Neural cell (in vitro differentiated cells): ENCODE measurements around the gene CDKAL1.

Source experiments
- CTCF ChIP-seq: fragments of 450-650 bp; IDR thresholded peaks from 2 replicates; pipeline ENCODE4 v1.5.1; 2014; ENCODE audit warnings: antibody characterized with exemption, mild to moderate bottlenecking, moderate library complexity; ENCODE audit not compliant: poor library complexity, severe bottlenecking
- EP300 ChIP-seq: fragments of 450-650 bp; conservative IDR thresholded peaks from 2 replicates; pipeline ENCODE4 v1.6.1; 2014; ENCODE audit warnings: antibody characterized with exemption, mild to moderate bottlenecking, moderate library complexity; ENCODE audit not compliant: poor library complexity, severe bottlenecking
- POLR2AphosphoS5 ChIP-seq: IDR thresholded peaks from 2 replicates; pipeline ENCODE4 v1.6.1; 2012
- RAD21 ChIP-seq: fragments of 450-650 bp; conservative IDR thresholded peaks from 2 replicates; pipeline ENCODE4 v1.6.1; 2014; ENCODE audit warnings: antibody characterized with exemption, mild to moderate bottlenecking, moderate library complexity
- TF ChIP-seq, protein P1 (sequence below): IDR thresholded peaks from 2 replicates; pipeline ENCODE4 v1.6.1; 2012; ENCODE audit warnings: borderline replicate concordance

GRCh38 chr6:21208081-21208795 is 674.0 kb downstream of the CDKAL1 start:
- no peak for TF ChIP-seq CTCF
- no peak for TF ChIP-seq RAD21
- no peak for TF ChIP-seq EP300
- no peak for TF ChIP-seq POLR2AphosphoS5
- TF ChIP-seq, protein P1, sequence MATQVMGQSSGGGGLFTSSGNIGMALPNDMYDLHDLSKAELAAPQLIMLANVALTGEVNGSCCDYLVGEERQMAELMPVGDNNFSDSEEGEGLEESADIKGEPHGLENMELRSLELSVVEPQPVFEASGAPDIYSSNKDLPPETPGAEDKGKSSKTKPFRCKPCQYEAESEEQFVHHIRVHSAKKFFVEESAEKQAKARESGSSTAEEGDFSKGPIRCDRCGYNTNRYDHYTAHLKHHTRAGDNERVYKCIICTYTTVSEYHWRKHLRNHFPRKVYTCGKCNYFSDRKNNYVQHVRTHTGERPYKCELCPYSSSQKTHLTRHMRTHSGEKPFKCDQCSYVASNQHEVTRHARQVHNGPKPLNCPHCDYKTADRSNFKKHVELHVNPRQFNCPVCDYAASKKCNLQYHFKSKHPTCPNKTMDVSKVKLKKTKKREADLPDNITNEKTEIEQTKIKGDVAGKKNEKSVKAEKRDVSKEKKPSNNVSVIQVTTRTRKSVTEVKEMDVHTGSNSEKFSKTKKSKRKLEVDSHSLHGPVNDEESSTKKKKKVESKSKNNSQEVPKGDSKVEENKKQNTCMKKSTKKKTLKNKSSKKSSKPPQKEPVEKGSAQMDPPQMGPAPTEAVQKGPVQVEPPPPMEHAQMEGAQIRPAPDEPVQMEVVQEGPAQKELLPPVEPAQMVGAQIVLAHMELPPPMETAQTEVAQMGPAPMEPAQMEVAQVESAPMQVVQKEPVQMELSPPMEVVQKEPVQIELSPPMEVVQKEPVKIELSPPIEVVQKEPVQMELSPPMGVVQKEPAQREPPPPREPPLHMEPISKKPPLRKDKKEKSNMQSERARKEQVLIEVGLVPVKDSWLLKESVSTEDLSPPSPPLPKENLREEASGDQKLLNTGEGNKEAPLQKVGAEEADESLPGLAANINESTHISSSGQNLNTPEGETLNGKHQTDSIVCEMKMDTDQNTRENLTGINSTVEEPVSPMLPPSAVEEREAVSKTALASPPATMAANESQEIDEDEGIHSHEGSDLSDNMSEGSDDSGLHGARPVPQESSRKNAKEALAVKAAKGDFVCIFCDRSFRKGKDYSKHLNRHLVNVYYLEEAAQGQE: no peak
